Erythroblast (primary cell): ENCODE data around the gene RALGPS1.

ENCODE experiments used
- GATA1 ChIP-seq: IDR thresholded peaks from 2 replicates; pipeline ENCODE4 v1.6.1; 2011; ENCODE audit warnings: low read depth, mild to moderate bottlenecking, control low read depth, low read length, moderate library complexity
- POLR2A ChIP-seq: IDR thresholded peaks from 2 replicates; pipeline ENCODE4 v1.6.1; 2011; ENCODE audit warnings: mild to moderate bottlenecking, low read length

GRCh38 chr9:126915846-126916543, 1.4 kb downstream of the RALGPS1 start:
- no peak for TF ChIP-seq POLR2A
- TF ChIP-seq GATA1: no peak
